SK-N-SH (cell line): ENCODE results near the gene PRMT3. TPM values are rescaled to one million over a fixed set of nuclear protein-coding genes. Genes with fewer than 3 reads are reported as not detected.
A peak's percentile ranks its signal among the peaks of the same experiment; 100 is the strongest.
"Not testable (repeated sequence)": the region's sequence is repeated elsewhere in the genome, so short reads cannot be mapped to it uniquely, and the experiment has no call there.

Experiments
- CTCF ChIA-PET: fragments of 300-600, 350-600 bp; formaldehyde crosslinking; extraction: SDS; loops from one replicate; lab custom pipeline; 2021; lab: Yijun Ruan, JAX
- POLR2A ChIA-PET: fragments of 350-600 bp; sonication (Branson Sonifier 250); formaldehyde crosslinking; extraction: SDS; loops from one replicate; lab custom pipeline; 2020; ENCODE audit warnings: antibody characterized with exemption, inconsistent platforms; lab: Yijun Ruan, JAX
- DNase-seq: peaks from one replicate; pipeline ENCODE4 v3.0.0; 2012
- H2AFZ ChIP-seq: fragments of 200-600 bp; sonication (generic); 2 replicates; pipeline ENCODE4 v1.8.1; 2016; ENCODE audit warnings: antibody characterized with exemption, mild to moderate bottlenecking, low read depth
- H3F3A ChIP-seq: fragments of 200-600 bp; sonication (generic); replicated peaks from 2 replicates; pipeline ENCODE3; 2016; ENCODE audit warnings: antibody characterized with exemption, mild to moderate bottlenecking; ENCODE audit not compliant: insufficient read depth
- H3K27ac ChIP-seq, 2 experiments: fragments of 200-500 bp in 1 of 2; fragments of 200-600 bp in 1 of 2; sonication (Bioruptor generic) in 1 of 2; sonication (generic), shearing (Covaris generic) in 1 of 2; 2 replicates each; pipeline versions ENCODE4 v1.5.1 to v1.6.1; 2014 to 2016; ENCODE audit warnings: low read depth in 2 of 2, inconsistent platforms in 1 of 2, low read length in 1 of 2, mild to moderate bottlenecking in 1 of 2, mixed read lengths in 1 of 2
- H3K27me3 ChIP-seq: fragments of 200-600 bp; sonication (generic), shearing (Covaris generic); 2 replicates; pipeline ENCODE4 v1.6.1; 2016; ENCODE audit warnings: mixed run types; ENCODE audit not compliant: insufficient read depth
- H3K36me3 ChIP-seq, 2 experiments: fragments of 200-500 bp in 1 of 2; fragments of 200-600 bp in 1 of 2; sonication (Bioruptor generic) in 1 of 2; sonication (generic) in 1 of 2; replicated peaks in 1 of 2; 2 replicates each; pipeline versions ENCODE3 to v1.5.1; 2014 to 2016; ENCODE audit warnings: low read length in 1 of 2, mild to moderate bottlenecking in 1 of 2; ENCODE audit not compliant: insufficient read depth in 2 of 2, control insufficient read depth in 1 of 2
- H3K4me1 ChIP-seq, 2 experiments: fragments of 200-500 bp in 1 of 2; fragments of 200-600 bp in 1 of 2; sonication (Bioruptor generic) in 1 of 2; sonication (generic), shearing (Covaris generic) in 1 of 2; 2 replicates each; pipeline versions ENCODE4 v1.5.1 to v1.6.1; 2014 to 2016; ENCODE audit warnings: low read depth in 1 of 2, low read length in 1 of 2, mixed run types in 1 of 2; ENCODE audit not compliant: insufficient read depth in 2 of 2, control insufficient read depth in 1 of 2
- H3K4me2 ChIP-seq: fragments of 200-600 bp; sonication (generic), shearing (Covaris generic); 2 replicates; pipeline ENCODE4 v1.6.1; 2017; ENCODE audit warnings: mixed run types
- H3K4me3 ChIP-seq, 2 experiments: fragments of 200-500 bp in 1 of 2; fragments of 200-600 bp in 1 of 2; sonication (Bioruptor generic) in 1 of 2; sonication (generic), shearing (Covaris generic) in 1 of 2; 2 replicates each; pipeline versions ENCODE4 v1.5.1 to v1.8.1; 2014 to 2016; ENCODE audit warnings: low read depth in 2 of 2, inconsistent platforms in 1 of 2, low read length in 1 of 2, mild to moderate bottlenecking in 1 of 2, mixed read lengths in 1 of 2, moderate library complexity in 1 of 2
- H3K79me2 ChIP-seq: fragments of 200-600 bp; sonication (generic); 2 replicates; pipeline ENCODE4 v1.8.1; 2017; ENCODE audit warnings: mild to moderate bottlenecking; ENCODE audit not compliant: insufficient read depth
- H3K9ac ChIP-seq: fragments of 200-600 bp; sonication (generic); 2 replicates; pipeline ENCODE4 v1.6.1; 2017; ENCODE audit warnings: mixed run types
- H3K9me2 ChIP-seq: fragments of 200-600 bp; sonication (generic); 2 replicates; pipeline ENCODE4 v1.6.1; 2017; ENCODE audit warnings: mixed run types
- H3K9me3 ChIP-seq: fragments of 200-600 bp; sonication (generic); 2 replicates; pipeline ENCODE4 v1.6.1; 2017; ENCODE audit warnings: mixed run types, mild to moderate bottlenecking, moderate library complexity
- H4K20me1 ChIP-seq: fragments of 200-600 bp; sonication (generic); 2 replicates; pipeline ENCODE4 v1.6.1; 2017; ENCODE audit warnings: mild to moderate bottlenecking, mixed run types; ENCODE audit not compliant: insufficient read depth
- ELF1 ChIP-seq: IDR thresholded peaks from 2 replicates; pipeline ENCODE4 v1.4.0; 2012
- FOSL2 ChIP-seq: IDR thresholded peaks from 2 replicates; pipeline ENCODE4 v1.4.0; 2012; ENCODE audit warnings: low read depth, mild to moderate bottlenecking, moderate library complexity, borderline replicate concordance
- FOXJ3 ChIP-seq: sonication (generic); formaldehyde crosslinking; IDR thresholded peaks from 2 replicates; pipeline ENCODE4 v1.5.1; 2020; ENCODE audit warnings: mild to moderate bottlenecking, missing genetic modification reagents
- FOXM1 ChIP-seq: IDR thresholded peaks from 2 replicates; pipeline ENCODE4 v1.4.0; 2012; ENCODE audit warnings: low read depth, mild to moderate bottlenecking
- GABPA ChIP-seq: IDR thresholded peaks from 2 replicates; pipeline ENCODE4 v1.4.0; 2012; ENCODE audit warnings: low read depth, mild to moderate bottlenecking
- GATA2 ChIP-seq: sonication (generic); formaldehyde crosslinking; IDR thresholded peaks from 2 replicates; pipeline ENCODE4 v1.5.0; 2020; ENCODE audit warnings: mild to moderate bottlenecking, missing genetic modification reagents
- JUND ChIP-seq: IDR thresholded peaks from 2 replicates; pipeline ENCODE4 v1.4.0; 2012
- NFIC ChIP-seq: IDR thresholded peaks from 2 replicates; pipeline ENCODE4 v1.4.0; 2012; ENCODE audit warnings: borderline replicate concordance
- NRF1 ChIP-seq: IDR thresholded peaks from 2 replicates; pipeline ENCODE4 v1.6.1; 2012; ENCODE audit warnings: low read depth, mild to moderate bottlenecking, low read length
- POLR2AphosphoS5 ChIP-seq: IDR thresholded peaks from 2 replicates; pipeline ENCODE4 v1.6.1; 2012; ENCODE audit warnings: low read depth, low read length
- RAD21 ChIP-seq: IDR thresholded peaks from 2 replicates; pipeline ENCODE4 v1.6.1; 2012; ENCODE audit warnings: mild to moderate bottlenecking, low read length
- RCOR1 ChIP-seq: fragments of 150-350 bp; IDR thresholded peaks from 2 replicates; pipeline ENCODE4 v1.6.1; 2017; ENCODE audit warnings: antibody characterized with exemption, low read length
- RFX5 ChIP-seq: IDR thresholded peaks from 2 replicates; pipeline ENCODE4 v1.6.1; 2012; ENCODE audit warnings: mild to moderate bottlenecking, improper control_type of control experiment, low read length
- RXRA ChIP-seq: IDR thresholded peaks from 2 replicates; pipeline ENCODE4 v1.4.0; 2012; ENCODE audit warnings: low read depth, mild to moderate bottlenecking, borderline replicate concordance
- SIN3A ChIP-seq: IDR thresholded peaks from 2 replicates; pipeline ENCODE4 v1.6.1; 2012; ENCODE audit warnings: low read depth, mild to moderate bottlenecking, low read length, moderate library complexity, borderline replicate concordance
- SMC3 ChIP-seq: IDR thresholded peaks from 2 replicates; pipeline ENCODE4 v1.6.1; 2012; ENCODE audit warnings: low read depth, low read length, improper control_type of control experiment
- TAF1 ChIP-seq: IDR thresholded peaks from 2 replicates; pipeline ENCODE4 v1.6.1; 2012; ENCODE audit warnings: low read depth, mild to moderate bottlenecking, low read length, moderate library complexity, borderline replicate concordance
- WGBS: methylation state at CpG from one replicate; pipeline ENCODE4 v1.1.6; 2017; ENCODE audit warnings: low lambda C conversion rate; 5-methylcytosine and 5-hydroxymethylcytosine counted together
- polyA plus RNA-seq, 3 experiments: library from polyadenylated mRNA; depleted of rRNA; stranded (reverse); fragments of >200 nt; gene quantifications; 2 replicates each; pipeline ENCODE4 v1.2.3, GENCODE V29; 2012
- TF ChIP-seq, protein P1 (sequence below): fragments of 200-600 bp; sonication (generic); IDR thresholded peaks from 2 replicates; pipeline ENCODE4 v1.6.1; 2017; ENCODE audit warnings: antibody characterized with exemption, mild to moderate bottlenecking, moderate library complexity
- TF ChIP-seq, protein P2 (sequence below): IDR thresholded peaks from 2 replicates; pipeline ENCODE4; 2012
- TF ChIP-seq, protein P3 (sequence below): IDR thresholded peaks from 2 replicates; pipeline ENCODE4 v1.4.0; 2012; ENCODE audit warnings: low read depth, borderline replicate concordance
- TF ChIP-seq, protein P4 (sequence below): IDR thresholded peaks from 2 replicates; pipeline ENCODE4 v1.6.1; 2012; ENCODE audit warnings: mild to moderate bottlenecking, low read depth, low read length, moderate library complexity

The PRMT3 gene
- polyA plus RNA-seq, 1 of the 3 experiments (the other 2 are of a cell fraction): 10.8 TPM

DNA sequence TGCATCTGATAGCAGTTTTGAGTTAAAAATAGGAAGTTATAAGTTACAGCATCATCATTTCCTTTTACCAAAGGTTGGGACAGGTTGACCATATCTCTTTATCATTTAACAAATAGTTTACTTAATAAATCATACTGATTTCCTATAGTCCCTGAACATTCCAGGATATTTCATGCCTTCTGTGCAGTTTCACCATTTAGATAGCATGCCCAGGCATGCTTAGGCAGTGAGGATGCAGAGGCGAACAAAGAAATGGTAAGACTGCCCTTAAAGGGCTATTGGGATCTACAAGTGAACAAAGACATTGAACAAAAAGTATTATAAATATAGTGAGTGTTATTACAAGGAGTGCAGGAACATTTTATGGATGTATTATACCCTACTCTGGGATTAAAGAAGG lies 96.4 kb downstream of the PRMT3 start (continued):
- TF ChIP-seq RCOR1 (no peak), GABPA (no peak), RFX5 (no peak), RXRA (no peak), JUND (no peak), NFIC (no peak), SMC3 (no peak), NRF1 (no peak)
- TF ChIP-seq, protein P1, sequence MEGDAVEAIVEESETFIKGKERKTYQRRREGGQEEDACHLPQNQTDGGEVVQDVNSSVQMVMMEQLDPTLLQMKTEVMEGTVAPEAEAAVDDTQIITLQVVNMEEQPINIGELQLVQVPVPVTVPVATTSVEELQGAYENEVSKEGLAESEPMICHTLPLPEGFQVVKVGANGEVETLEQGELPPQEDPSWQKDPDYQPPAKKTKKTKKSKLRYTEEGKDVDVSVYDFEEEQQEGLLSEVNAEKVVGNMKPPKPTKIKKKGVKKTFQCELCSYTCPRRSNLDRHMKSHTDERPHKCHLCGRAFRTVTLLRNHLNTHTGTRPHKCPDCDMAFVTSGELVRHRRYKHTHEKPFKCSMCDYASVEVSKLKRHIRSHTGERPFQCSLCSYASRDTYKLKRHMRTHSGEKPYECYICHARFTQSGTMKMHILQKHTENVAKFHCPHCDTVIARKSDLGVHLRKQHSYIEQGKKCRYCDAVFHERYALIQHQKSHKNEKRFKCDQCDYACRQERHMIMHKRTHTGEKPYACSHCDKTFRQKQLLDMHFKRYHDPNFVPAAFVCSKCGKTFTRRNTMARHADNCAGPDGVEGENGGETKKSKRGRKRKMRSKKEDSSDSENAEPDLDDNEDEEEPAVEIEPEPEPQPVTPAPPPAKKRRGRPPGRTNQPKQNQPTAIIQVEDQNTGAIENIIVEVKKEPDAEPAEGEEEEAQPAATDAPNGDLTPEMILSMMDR: no peak

DNA sequence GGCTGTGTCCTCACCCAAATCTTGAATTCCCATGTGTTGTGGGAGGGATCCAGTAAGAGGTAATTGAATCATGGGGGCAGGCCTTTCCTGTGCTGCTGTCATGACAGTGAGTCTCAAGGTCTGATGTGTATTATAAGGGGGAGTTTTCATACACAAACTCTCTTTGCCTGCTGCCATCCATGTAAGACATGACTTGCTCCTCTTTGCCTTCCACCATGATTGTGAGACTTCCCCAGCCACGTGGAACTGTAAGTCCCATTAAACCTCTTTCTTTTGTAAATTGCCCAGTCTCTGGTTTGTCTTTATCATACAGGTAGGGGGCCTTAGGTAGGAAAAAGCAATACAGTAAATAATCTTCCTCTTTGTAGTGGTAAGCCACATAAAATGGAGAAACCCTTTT lies 96.9 kb downstream of the PRMT3 start:
- H3K9me2 ChIP-seq, H3K27me3 ChIP-seq, H3K27ac ChIP-seq, DNase-seq, H3K79me2 ChIP-seq, H3K4me1 ChIP-seq, CTCF ChIA-PET, H4K20me1 ChIP-seq, POLR2A ChIA-PET, H3K36me3 ChIP-seq, H3K9ac ChIP-seq, H3K4me3 ChIP-seq, H3K4me2 ChIP-seq, H3K9me3 ChIP-seq, H2AFZ ChIP-seq, H3F3A ChIP-seq: not testable (repeated sequence)
- 100% methylated on average over 1 of the region's 1 CpG for WGBS

DNA sequence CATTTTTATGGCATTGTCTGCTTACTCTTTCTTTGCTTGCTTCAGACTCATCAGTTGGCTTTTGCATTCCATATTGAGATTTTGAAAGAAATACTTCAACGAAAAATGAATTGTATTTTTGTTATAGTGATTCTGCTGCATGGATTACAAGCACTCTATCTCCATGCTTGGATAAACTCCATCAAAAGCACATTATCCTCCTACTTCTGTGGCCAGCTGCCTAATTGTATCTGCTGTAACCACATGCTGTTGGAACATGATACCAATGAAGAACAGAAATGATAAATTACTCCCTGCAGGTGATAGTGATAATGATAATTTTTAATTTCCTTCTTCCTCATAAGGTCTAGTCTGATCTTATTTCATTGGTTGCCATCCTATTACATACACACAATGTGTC lies 100.8 kb downstream of the PRMT3 start:
- Histone ChIP-seq H3K9me2 (no peaks in the 10 kb centered on the region), H3K36me3 (no peaks in the 10 kb centered on the region), H3K4me1 (peaks cover 0 to 10% of the 10 kb centered on the region in 2 experiments; a peak in 2 of 4 replicates), H3K9ac (no peak overlapping the region), H3K9me3 (no peaks in the 10 kb centered on the region), H3K27me3 (no peaks in the 10 kb centered on the region), H3F3A (no peaks in the 10 kb centered on the region), H3K4me2 (no peak overlapping the region), H3K27ac (peak overlapping the region in 1 of 2 experiments; percentile 72; a peak in 2 of 4 replicates), H4K20me1 (no peaks in the 10 kb centered on the region), H2AFZ (no peak overlapping the region), H3K79me2 (no peaks in the 10 kb centered on the region), H3K4me3 (no peak overlapping the region)
- CTCF ChIA-PET: interaction anchor here (0.8 to 1.2 kb wide), 4 partner anchors 9 to 121 kb away, joined by 3 to 4 read pairs (median 4); no protein-coding TSS in a partner anchor
- DNase-seq: peak; percentile 35
- POLR2A ChIA-PET: no interaction called here
- 30% methylated on average over 1 of the region's 1 CpG for WGBS
- TF ChIP-seq NFIC: no peak
- TF ChIP-seq TAF1: no peak
- TF ChIP-seq, protein P2, sequence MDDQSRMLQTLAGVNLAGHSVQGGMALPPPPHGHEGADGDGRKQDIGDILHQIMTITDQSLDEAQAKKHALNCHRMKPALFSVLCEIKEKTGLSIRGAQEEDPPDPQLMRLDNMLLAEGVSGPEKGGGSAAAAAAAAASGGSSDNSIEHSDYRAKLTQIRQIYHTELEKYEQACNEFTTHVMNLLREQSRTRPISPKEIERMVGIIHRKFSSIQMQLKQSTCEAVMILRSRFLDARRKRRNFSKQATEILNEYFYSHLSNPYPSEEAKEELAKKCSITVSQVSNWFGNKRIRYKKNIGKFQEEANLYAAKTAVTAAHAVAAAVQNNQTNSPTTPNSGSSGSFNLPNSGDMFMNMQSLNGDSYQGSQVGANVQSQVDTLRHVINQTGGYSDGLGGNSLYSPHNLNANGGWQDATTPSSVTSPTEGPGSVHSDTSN: no peak
- no peak for TF ChIP-seq SMC3
- no peak for TF ChIP-seq ELF1
- no peak for TF ChIP-seq FOXM1
- no peak for TF ChIP-seq RAD21
- TF ChIP-seq FOXJ3 (CRISPR knock-in tag): 0 out of 2 replicates have a peak, but pooled peaks have one; percentile 57
- no peak for TF ChIP-seq SIN3A
- TF ChIP-seq, protein P3, sequence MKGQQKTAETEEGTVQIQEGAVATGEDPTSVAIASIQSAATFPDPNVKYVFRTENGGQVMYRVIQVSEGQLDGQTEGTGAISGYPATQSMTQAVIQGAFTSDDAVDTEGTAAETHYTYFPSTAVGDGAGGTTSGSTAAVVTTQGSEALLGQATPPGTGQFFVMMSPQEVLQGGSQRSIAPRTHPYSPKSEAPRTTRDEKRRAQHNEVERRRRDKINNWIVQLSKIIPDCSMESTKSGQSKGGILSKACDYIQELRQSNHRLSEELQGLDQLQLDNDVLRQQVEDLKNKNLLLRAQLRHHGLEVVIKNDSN: no peak
- TF ChIP-seq RXRA: no peak
- TF ChIP-seq POLR2AphosphoS5: no peak
- peak; percentile 82 for TF ChIP-seq GATA2 (CRISPR knock-in tag)
- no peak for TF ChIP-seq GABPA
- TF ChIP-seq RFX5: no peak
- TF ChIP-seq FOSL2: no peak
- TF ChIP-seq, protein P4, sequence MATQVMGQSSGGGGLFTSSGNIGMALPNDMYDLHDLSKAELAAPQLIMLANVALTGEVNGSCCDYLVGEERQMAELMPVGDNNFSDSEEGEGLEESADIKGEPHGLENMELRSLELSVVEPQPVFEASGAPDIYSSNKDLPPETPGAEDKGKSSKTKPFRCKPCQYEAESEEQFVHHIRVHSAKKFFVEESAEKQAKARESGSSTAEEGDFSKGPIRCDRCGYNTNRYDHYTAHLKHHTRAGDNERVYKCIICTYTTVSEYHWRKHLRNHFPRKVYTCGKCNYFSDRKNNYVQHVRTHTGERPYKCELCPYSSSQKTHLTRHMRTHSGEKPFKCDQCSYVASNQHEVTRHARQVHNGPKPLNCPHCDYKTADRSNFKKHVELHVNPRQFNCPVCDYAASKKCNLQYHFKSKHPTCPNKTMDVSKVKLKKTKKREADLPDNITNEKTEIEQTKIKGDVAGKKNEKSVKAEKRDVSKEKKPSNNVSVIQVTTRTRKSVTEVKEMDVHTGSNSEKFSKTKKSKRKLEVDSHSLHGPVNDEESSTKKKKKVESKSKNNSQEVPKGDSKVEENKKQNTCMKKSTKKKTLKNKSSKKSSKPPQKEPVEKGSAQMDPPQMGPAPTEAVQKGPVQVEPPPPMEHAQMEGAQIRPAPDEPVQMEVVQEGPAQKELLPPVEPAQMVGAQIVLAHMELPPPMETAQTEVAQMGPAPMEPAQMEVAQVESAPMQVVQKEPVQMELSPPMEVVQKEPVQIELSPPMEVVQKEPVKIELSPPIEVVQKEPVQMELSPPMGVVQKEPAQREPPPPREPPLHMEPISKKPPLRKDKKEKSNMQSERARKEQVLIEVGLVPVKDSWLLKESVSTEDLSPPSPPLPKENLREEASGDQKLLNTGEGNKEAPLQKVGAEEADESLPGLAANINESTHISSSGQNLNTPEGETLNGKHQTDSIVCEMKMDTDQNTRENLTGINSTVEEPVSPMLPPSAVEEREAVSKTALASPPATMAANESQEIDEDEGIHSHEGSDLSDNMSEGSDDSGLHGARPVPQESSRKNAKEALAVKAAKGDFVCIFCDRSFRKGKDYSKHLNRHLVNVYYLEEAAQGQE: no peak
